GM23248 (cell line): Measurements from ENCODE around the gene ZNF792.

Source experiments
- EZH2 ChIP-seq: fragments of 200-600 bp; sonication (generic); IDR thresholded peaks from 2 replicates; pipeline ENCODE4 v1.6.1; 2018; ENCODE audit warnings: antibody characterized with exemption, mild to moderate bottlenecking; ENCODE audit not compliant: insufficient read depth, poor library complexity, severe bottlenecking
- EZH2phosphoT487 ChIP-seq: fragments of 200-600 bp; sonication (generic); IDR thresholded peaks from 2 replicates; pipeline ENCODE4 v1.6.1; 2018; ENCODE audit warnings: antibody characterized with exemption, moderate library complexity, mild to moderate bottlenecking, low read depth; ENCODE audit not compliant: insufficient read depth

GRCh38 chr19:35004517-35005255 is 40.7 kb upstream of the ZNF792 start:
- no peak for TF ChIP-seq EZH2phosphoT487
- TF ChIP-seq EZH2 = no peak
